ENCODE results near the gene SLC2A13. TPM values are rescaled to one million over a fixed set of nuclear protein-coding genes. Genes with fewer than 3 reads are reported as not detected.

The SLC2A13 gene
- polyA plus RNA-seq, 3 donors = 2.2 to 2.9 (median 2.5) TPM

DNA sequence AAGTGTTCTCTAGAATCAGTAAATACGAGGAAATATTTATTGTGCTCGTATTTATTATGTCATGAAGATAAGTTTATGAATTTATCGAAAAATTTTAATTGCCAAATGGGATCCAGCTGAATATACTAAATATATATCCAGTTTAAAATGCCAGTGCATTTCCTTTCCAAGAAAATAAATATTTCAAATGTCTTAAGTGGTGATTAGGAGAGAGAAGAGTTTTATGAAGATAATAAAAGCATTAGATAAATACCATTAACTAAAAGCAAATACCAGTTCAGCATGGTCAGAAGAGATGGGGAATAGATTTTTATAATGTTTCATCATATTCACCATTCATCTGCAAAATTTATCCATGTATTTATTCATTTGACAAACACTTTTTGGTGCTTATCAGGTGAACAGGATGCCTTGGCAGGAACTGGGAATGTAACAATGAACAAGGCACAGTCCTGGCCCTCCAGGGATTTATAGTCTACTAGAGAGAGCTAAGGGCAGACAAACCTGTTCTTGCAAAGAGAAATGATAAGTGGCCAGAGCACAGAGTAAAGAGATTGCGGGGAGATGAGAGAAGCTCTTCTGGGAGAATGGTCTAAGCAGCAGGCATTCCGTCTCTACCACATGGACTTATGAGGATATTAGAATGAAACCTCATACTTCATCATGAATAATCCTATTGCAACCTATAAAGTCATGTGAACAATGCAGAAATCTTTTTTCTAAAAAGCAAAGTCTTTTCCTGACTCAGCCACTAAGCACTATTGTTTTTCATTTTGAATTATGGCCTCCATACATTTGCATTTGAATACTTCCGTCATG, 342.6 kb downstream of the SLC2A13 start:
- peaks cover 5 to 9% (median 8%) of the 10 kb centered on the region in 7 donors for H3K9me3 Mint-ChIP-seq
- TF ChIP-seq, protein P1, sequence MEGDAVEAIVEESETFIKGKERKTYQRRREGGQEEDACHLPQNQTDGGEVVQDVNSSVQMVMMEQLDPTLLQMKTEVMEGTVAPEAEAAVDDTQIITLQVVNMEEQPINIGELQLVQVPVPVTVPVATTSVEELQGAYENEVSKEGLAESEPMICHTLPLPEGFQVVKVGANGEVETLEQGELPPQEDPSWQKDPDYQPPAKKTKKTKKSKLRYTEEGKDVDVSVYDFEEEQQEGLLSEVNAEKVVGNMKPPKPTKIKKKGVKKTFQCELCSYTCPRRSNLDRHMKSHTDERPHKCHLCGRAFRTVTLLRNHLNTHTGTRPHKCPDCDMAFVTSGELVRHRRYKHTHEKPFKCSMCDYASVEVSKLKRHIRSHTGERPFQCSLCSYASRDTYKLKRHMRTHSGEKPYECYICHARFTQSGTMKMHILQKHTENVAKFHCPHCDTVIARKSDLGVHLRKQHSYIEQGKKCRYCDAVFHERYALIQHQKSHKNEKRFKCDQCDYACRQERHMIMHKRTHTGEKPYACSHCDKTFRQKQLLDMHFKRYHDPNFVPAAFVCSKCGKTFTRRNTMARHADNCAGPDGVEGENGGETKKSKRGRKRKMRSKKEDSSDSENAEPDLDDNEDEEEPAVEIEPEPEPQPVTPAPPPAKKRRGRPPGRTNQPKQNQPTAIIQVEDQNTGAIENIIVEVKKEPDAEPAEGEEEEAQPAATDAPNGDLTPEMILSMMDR (IDR thresholded peaks at IDR 0.05) = no peak
- peaks cover 13% of the 10 kb centered on the region for H3K4me1 Mint-ChIP-seq
- Histone ChIP-seq H3K4me2 (replicated peaks; ENCODE audit: extremely low read depth, low read length, poor library complexity, severe bottlenecking) (no peak overlapping the region), H3K4me3 (replicated peaks in 1 of 3; ENCODE audit: low read depth in 2 of 3, low read length in 3 of 3) (no peak overlapping the region), H3K27ac (ENCODE audit: low read depth in 1 of 2, low read length in 2 of 2) (no peak overlapping the region), H4K20me1 (ENCODE audit: insufficient read depth, low read length) (no peaks in the 10 kb centered on the region), H3K27me3 (ENCODE audit: control insufficient read depth in 2 of 2, insufficient read depth in 2 of 2, low read length in 2 of 2) (no peaks in the 10 kb centered on the region), H3K9me3 (replicated peaks in 1 of 2; ENCODE audit: control insufficient read depth in 1 of 2, insufficient read depth in 1 of 2, low read length in 2 of 2) (peaks cover 0 to 6% of the 10 kb centered on the region in 2 donors), H3K9ac (ENCODE audit: insufficient read depth, low read length, poor library complexity, severe bottlenecking) (no peak overlapping the region), H3K79me2 (ENCODE audit: insufficient read depth, low read length) (no peaks in the 10 kb centered on the region), H3K4me1 (ENCODE audit: control insufficient read depth in 1 of 2, insufficient read depth in 2 of 2, low read length in 2 of 2) (no peaks in the 10 kb centered on the region), H2AFZ (ENCODE audit: insufficient read depth, low read depth, low read length, poor library complexity, severe bottlenecking) (no peak overlapping the region), H3K36me3 (replicated peaks in 1 of 2; ENCODE audit: control insufficient read depth in 1 of 2, insufficient read depth in 2 of 2, low read length in 2 of 2) (peaks cover 0 to 10% of the 10 kb centered on the region in 2 donors)
- intact Hi-C loops (cut with micrococcal nuclease) = loop anchor here in 1 of 2 donors (10.0 kb wide), 1 partner anchor 342 kb away; the partner anchor contains the start of gene SLC2A13
- peaks cover 10 to 23% of the 10 kb centered on the region in 2 donors for H3K36me3 Mint-ChIP-seq
- 100% methylated on average over 1 of the region's 6 CpGs for WGBS (ENCODE audit: insufficient coverage)
- no peak overlapping the region for H3K27ac Mint-ChIP-seq
- no peak overlapping the region for H3K4me3 Mint-ChIP-seq
- DNase-seq = no peak
- no peaks in the 10 kb centered on the region for H3K27me3 Mint-ChIP-seq (ENCODE audit: low read depth in 3 of 3)

DNA sequence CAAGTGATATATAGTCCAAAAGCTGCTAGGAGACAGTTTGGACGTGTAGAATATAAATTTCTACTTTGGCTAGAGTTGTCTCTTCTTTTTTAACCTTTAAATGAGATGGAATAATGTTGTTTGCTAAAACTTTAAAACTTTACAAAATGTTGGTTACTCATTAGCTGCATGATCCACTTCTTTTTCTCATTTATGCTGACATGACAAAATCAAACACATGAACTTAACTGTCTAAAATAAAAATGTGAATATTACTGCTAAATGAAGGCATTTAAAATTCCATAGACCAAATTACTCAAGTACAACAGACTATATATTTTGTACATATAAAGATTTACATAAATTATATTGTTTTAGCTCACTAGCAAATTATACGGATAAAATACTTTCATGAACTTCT, 350.4 kb downstream of the SLC2A13 start:
- no peak overlapping the region for H3K9ac ChIP-seq (ENCODE audit: insufficient read depth, low read length, poor library complexity, severe bottlenecking)
- H3K36me3 ChIP-seq (replicated peaks in 1 of 2; ENCODE audit: control insufficient read depth in 1 of 2, insufficient read depth in 2 of 2, low read length in 2 of 2) = no peaks in the 10 kb centered on the region
- H3K27ac Mint-ChIP-seq = no peak overlapping the region
- no peaks in the 10 kb centered on the region for H3K79me2 ChIP-seq (ENCODE audit: insufficient read depth, low read length)
- H3K9me3 Mint-ChIP-seq = peaks cover 0 to 2% (median under 1%) of the 10 kb centered on the region in 7 donors
- H3K4me1 Mint-ChIP-seq = peaks cover 2% of the 10 kb centered on the region
- no peak overlapping the region for H3K27ac ChIP-seq (ENCODE audit: low read depth in 1 of 2, low read length in 2 of 2)
- intact Hi-C loops (cut with micrococcal nuclease) = no loop called here
- H2AFZ ChIP-seq (ENCODE audit: insufficient read depth, low read depth, low read length, poor library complexity, severe bottlenecking) = no peak overlapping the region
- no peak overlapping the region for H3K4me2 ChIP-seq (replicated peaks; ENCODE audit: extremely low read depth, low read length, poor library complexity, severe bottlenecking)
- H3K4me1 ChIP-seq (ENCODE audit: control insufficient read depth in 1 of 2, insufficient read depth in 2 of 2, low read length in 2 of 2) = no peaks in the 10 kb centered on the region
- no peaks in the 10 kb centered on the region for H3K9me3 ChIP-seq (replicated peaks in 1 of 2; ENCODE audit: control insufficient read depth in 1 of 2, insufficient read depth in 1 of 2, low read length in 2 of 2)
- DNase-seq = no peak
- TF ChIP-seq, protein P1 (IDR thresholded peaks at IDR 0.05) = no peak
- no peak overlapping the region for H3K4me3 Mint-ChIP-seq
- H3K36me3 Mint-ChIP-seq = peaks cover 4 to 7% of the 10 kb centered on the region in 2 donors
- no peaks in the 10 kb centered on the region for H3K27me3 Mint-ChIP-seq (ENCODE audit: low read depth in 3 of 3)
- no CpG with 5 or more reads among the region's 2 CpGs for WGBS (ENCODE audit: insufficient coverage)
- H4K20me1 ChIP-seq (ENCODE audit: insufficient read depth, low read length) = no peaks in the 10 kb centered on the region
- no peak overlapping the region for H3K4me3 ChIP-seq (replicated peaks in 1 of 3; ENCODE audit: low read depth in 2 of 3, low read length in 3 of 3)
- H3K27me3 ChIP-seq (ENCODE audit: control insufficient read depth in 2 of 2, insufficient read depth in 2 of 2, low read length in 2 of 2) = no peaks in the 10 kb centered on the region
